ENCODE data around the gene BUB3. TPM values are rescaled to one million over a fixed set of nuclear protein-coding genes. Genes with fewer than 3 reads are reported as not detected.

BUB3 gene
- total and polyA plus RNA-seq, 2 experiments from 2014 or later: 243 to 272 TPM

- H3F3A ChIP-seq (replicated peaks; ENCODE audit: low read depth): peaks cover 16% of the 10 kb centered on the region; the same call in 1 of the 2 replicates
- H3K79me2 ChIP-seq (replicated peaks; ENCODE audit: insufficient read depth): peaks cover 56% of the 10 kb centered on the region
- peak; percentile 53 for ATAC-seq
- peaks cover 31% of the 10 kb centered on the region for H3K27me3 ChIP-seq (ENCODE audit: insufficient read depth)
- Mint-ChIP-seq H3K27ac (peak overlapping the region; percentile 99), H3K4me1 (peaks cover 64% of the 10 kb centered on the region), H3K36me3 (ENCODE audit: low read depth) (peaks cover 59% of the 10 kb centered on the region), H3K4me3 (peak overlapping the region; percentile 99), H3K27me3 (ENCODE audit: insufficient read depth, low read depth, poor library complexity) (peaks cover 34% of the 10 kb centered on the region), H3K9me3 (no peaks in the 10 kb centered on the region; the same call in 2 of the 3 replicates)
- peak; percentile 71 for DNase-seq (ENCODE audit: low spot score)
- peak overlapping the region; percentile 90 for H3K4me2 ChIP-seq
- H2AFZ ChIP-seq: no peak overlapping the region
- peak overlapping the region; percentile 81 for H3K4me3 ChIP-seq
- TF ChIP-seq JUNB (IDR thresholded peaks at IDR 0.05; ENCODE audit: unreplicated experiment) (no peak), EZH2phosphoT487 (IDR thresholded peaks at IDR 0.05; ENCODE audit: unreplicated experiment) (no peak), EZH2 (IDR thresholded peaks at IDR 0.05; ENCODE audit: low read depth, unreplicated experiment) (no peak), ZNF114 (CRISPR knock-in tag; IDR thresholded peaks at IDR 0.05) (no peak), CREB1 (CRISPR knock-in tag; IDR thresholded peaks at IDR 0.05; ENCODE audit: low read depth) (no peak), REST (IDR thresholded peaks at IDR 0.05; ENCODE audit: unreplicated experiment) (no peak), STAT1 (IDR thresholded peaks at IDR 0.05; ENCODE audit: unreplicated experiment) (no peak), ETS1 (IDR thresholded peaks at IDR 0.05) (no peak), ZNF331 (CRISPR knock-in tag; IDR thresholded peaks at IDR 0.05; ENCODE audit: low read depth) (no peak), POLR2AphosphoS5 (IDR thresholded peaks at IDR 0.05; ENCODE audit: low read depth) (no peak), NANOG (IDR thresholded peaks at IDR 0.05; ENCODE audit: borderline replicate concordance) (no peak)
- TF ChIP-seq, protein P1, sequence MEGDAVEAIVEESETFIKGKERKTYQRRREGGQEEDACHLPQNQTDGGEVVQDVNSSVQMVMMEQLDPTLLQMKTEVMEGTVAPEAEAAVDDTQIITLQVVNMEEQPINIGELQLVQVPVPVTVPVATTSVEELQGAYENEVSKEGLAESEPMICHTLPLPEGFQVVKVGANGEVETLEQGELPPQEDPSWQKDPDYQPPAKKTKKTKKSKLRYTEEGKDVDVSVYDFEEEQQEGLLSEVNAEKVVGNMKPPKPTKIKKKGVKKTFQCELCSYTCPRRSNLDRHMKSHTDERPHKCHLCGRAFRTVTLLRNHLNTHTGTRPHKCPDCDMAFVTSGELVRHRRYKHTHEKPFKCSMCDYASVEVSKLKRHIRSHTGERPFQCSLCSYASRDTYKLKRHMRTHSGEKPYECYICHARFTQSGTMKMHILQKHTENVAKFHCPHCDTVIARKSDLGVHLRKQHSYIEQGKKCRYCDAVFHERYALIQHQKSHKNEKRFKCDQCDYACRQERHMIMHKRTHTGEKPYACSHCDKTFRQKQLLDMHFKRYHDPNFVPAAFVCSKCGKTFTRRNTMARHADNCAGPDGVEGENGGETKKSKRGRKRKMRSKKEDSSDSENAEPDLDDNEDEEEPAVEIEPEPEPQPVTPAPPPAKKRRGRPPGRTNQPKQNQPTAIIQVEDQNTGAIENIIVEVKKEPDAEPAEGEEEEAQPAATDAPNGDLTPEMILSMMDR (conservative IDR thresholded peaks at IDR 0.05; ENCODE audit: low read depth in 2 of 2): no peak
- TF ChIP-seq, protein P2, sequence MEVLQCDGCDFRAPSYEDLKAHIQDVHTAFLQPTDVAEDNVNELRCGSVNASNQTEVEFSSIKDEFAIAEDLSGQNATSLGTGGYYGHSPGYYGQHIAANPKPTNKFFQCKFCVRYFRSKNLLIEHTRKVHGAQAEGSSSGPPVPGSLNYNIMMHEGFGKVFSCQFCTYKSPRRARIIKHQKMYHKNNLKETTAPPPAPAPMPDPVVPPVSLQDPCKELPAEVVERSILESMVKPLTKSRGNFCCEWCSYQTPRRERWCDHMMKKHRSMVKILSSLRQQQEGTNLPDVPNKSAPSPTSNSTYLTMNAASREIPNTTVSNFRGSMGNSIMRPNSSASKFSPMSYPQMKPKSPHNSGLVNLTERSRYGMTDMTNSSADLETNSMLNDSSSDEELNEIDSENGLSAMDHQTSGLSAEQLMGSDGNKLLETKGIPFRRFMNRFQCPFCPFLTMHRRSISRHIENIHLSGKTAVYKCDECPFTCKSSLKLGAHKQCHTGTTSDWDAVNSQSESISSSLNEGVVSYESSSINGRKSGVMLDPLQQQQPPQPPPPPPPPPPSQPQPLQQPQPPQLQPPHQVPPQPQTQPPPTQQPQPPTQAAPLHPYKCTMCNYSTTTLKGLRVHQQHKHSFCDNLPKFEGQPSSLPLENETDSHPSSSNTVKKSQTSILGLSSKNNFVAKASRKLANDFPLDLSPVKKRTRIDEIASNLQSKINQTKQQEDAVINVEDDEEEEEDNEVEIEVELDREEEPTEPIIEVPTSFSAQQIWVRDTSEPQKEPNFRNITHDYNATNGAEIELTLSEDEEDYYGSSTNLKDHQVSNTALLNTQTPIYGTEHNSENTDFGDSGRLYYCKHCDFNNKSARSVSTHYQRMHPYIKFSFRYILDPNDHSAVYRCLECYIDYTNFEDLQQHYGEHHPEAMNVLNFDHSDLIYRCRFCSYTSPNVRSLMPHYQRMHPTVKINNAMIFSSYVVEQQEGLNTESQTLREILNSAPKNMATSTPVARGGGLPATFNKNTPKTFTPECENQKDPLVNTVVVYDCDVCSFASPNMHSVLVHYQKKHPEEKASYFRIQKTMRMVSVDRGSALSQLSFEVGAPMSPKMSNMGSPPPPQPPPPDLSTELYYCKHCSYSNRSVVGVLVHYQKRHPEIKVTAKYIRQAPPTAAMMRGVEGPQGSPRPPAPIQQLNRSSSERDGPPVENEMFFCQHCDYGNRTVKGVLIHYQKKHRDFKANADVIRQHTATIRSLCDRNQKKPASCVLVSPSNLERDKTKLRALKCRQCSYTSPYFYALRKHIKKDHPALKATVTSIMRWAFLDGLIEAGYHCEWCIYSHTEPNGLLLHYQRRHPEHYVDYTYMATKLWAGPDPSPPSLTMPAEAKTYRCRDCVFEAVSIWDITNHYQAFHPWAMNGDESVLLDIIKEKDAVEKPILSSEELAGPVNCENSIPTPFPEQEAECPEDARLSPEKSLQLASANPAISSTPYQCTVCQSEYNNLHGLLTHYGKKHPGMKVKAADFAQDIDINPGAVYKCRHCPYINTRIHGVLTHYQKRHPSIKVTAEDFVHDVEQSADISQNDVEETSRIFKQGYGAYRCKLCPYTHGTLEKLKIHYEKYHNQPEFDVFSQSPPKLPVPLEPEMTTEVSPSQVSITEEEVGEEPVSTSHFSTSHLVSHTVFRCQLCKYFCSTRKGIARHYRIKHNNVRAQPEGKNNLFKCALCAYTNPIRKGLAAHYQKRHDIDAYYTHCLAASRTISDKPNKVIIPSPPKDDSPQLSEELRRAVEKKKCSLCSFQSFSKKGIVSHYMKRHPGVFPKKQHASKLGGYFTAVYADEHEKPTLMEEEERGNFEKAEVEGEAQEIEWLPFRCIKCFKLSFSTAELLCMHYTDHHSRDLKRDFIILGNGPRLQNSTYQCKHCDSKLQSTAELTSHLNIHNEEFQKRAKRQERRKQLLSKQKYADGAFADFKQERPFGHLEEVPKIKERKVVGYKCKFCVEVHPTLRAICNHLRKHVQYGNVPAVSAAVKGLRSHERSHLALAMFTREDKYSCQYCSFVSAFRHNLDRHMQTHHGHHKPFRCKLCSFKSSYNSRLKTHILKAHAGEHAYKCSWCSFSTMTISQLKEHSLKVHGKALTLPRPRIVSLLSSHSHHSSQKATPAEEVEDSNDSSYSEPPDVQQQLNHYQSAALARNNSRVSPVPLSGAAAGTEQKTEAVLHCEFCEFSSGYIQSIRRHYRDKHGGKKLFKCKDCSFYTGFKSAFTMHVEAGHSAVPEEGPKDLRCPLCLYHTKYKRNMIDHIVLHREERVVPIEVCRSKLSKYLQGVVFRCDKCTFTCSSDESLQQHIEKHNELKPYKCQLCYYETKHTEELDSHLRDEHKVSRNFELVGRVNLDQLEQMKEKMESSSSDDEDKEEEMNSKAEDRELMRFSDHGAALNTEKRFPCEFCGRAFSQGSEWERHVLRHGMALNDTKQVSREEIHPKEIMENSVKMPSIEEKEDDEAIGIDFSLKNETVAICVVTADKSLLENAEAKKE (CRISPR knock-in tag; IDR thresholded peaks at IDR 0.05): no peak
- H3K27ac ChIP-seq (ENCODE audit: low read depth): no peak overlapping the region
- peaks cover 39% of the 10 kb centered on the region for H3K4me1 ChIP-seq (ENCODE audit: insufficient read depth)
- peaks cover 34% of the 10 kb centered on the region for H3K36me3 ChIP-seq (ENCODE audit: insufficient read depth)
- H4K20me1 ChIP-seq (replicated peaks; ENCODE audit: insufficient read depth): peaks cover 47% of the 10 kb centered on the region
- no peaks in the 10 kb centered on the region for H3K9me2 ChIP-seq (ENCODE audit: insufficient read depth)
These were observed 706 bp downstream of the BUB3 start for GRCh38 chr10:123154711-123155505.
